Effector memory CD4-positive, alpha-beta T cell (primary cell): ENCODE data around the gene TBCC.
"Not testable (repeated sequence)": the region's sequence is repeated elsewhere in the genome, so short reads cannot be mapped to it uniquely, and the experiment has no call there.

Experiments used
- DNase-seq, 3 donors: peaks; one replicate each; pipeline ENCODE4 v3.0.0-alpha.2; 2020
- H3K27ac ChIP-seq: 2 replicates; pipeline ENCODE4 v1.7.0; 2013; ENCODE audit warnings: mild to moderate bottlenecking, low read length, moderate library complexity; ENCODE audit not compliant: insufficient read depth, poor library complexity, severe bottlenecking
- H3K27me3 ChIP-seq: replicated peaks from 2 replicates; pipeline ENCODE4 v1.7.0; 2013; ENCODE audit warnings: mild to moderate bottlenecking, low read length; ENCODE audit not compliant: insufficient read depth, control insufficient read depth, poor library complexity, severe bottlenecking
- H3K36me3 ChIP-seq: 2 replicates; pipeline ENCODE4 v1.7.0; 2013; ENCODE audit warnings: mild to moderate bottlenecking, low read length, moderate library complexity; ENCODE audit not compliant: control insufficient read depth, insufficient read depth
- H3K4me1 ChIP-seq: 2 replicates; pipeline ENCODE4 v1.7.0; 2013; ENCODE audit warnings: low read length, mild to moderate bottlenecking; ENCODE audit not compliant: control insufficient read depth, insufficient read depth, poor library complexity, severe bottlenecking
- H3K4me3 ChIP-seq: 2 replicates; pipeline ENCODE4 v1.7.0; 2013; ENCODE audit warnings: low read length, low read depth, mild to moderate bottlenecking; ENCODE audit not compliant: insufficient read depth, poor library complexity, severe bottlenecking
- H3K9me3 ChIP-seq: 2 replicates; pipeline ENCODE4 v1.7.0; 2013; ENCODE audit warnings: mild to moderate bottlenecking, low read length, moderate library complexity; ENCODE audit not compliant: control insufficient read depth

Gene TBCC

DNA sequence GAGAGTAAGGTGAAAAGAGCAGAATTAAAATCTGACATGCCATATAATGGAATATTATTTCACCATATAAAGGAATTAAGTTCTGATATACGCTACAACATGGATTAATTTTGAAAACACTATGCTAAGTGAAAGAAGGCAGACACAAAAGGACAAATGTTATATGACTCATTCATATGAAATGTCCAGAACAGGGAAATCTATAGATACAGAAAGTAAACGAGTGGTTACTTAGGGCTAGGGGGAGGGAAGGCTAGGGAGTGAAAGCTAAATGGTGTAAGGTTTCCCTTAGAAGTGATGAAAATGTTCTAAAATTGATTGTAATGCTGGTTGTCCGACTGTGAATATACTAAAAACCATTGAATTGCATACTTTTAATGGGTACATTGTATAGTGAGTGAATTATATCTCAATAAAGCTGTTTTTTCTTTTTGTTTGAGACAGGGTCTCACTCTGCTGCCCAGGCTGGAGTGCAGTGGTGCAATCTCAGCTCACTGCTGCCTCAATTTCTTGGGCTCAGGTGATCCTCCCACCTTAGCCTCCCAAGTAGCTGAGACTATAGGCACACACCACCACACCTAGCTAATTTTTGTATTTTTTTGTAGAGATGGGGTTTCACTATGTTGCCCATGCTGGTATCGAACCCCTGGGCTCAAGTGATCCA lies 31.7 kb downstream of the TBCC start:
- DNase-seq = no peak
- no peaks in the 10 kb centered on the region for H3K9me3 ChIP-seq
- H3K4me1 ChIP-seq = no peaks in the 10 kb centered on the region
- no peaks in the 10 kb centered on the region for H3K27me3 ChIP-seq
- H3K4me3 ChIP-seq = no peak overlapping the region
- H3K36me3 ChIP-seq = no peaks in the 10 kb centered on the region
- H3K27ac ChIP-seq = no peak overlapping the region

DNA sequence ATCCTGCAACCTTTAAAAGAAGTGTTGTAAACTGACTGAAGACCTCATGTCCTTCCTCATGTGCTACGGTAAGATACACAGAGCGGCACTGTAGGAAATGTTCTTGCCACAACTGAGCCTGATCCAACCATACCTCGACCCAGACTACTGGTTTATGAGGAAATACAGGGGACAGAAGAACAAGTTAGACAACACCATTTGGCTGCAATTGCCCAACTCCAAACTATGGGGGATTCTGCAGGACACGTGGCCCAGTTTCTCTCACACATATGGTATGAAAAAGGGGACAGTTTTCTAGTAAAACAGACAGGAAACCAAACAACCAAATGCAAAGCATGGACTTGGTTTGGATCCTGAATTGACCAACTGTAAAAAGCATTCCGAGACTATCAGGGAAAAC lies 34.0 kb downstream of the TBCC start:
- no peaks in the 10 kb centered on the region for H3K27me3 ChIP-seq
- no peak overlapping the region for H3K27ac ChIP-seq
- no peak overlapping the region for H3K4me3 ChIP-seq
- no peaks in the 10 kb centered on the region for H3K4me1 ChIP-seq
- H3K9me3 ChIP-seq = no peaks in the 10 kb centered on the region
- no peaks in the 10 kb centered on the region for H3K36me3 ChIP-seq
- no peak for DNase-seq

DNA sequence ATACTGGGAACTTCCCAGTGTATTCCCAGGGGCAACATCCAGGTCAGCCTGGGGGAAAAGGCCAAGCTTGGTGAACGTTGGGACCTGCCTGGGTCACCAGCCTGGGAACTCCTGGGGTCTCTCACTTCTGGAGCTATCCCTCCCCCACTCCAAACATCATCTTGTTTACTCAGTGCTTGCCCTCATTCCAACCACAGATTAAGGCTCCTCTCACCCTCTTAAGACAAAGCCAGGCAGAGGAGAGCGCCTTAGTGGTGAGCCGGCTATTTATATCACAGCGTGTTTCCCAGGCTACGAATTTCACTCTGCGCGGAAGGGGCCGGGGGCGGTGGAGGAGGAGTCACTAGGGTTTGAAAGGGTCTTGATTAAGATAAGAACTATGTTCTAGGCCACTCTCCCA lies 35.6 kb downstream of the TBCC start:
- H3K4me1 ChIP-seq = no peaks in the 10 kb centered on the region
- no peaks in the 10 kb centered on the region for H3K36me3 ChIP-seq
- no peaks in the 10 kb centered on the region for H3K27me3 ChIP-seq
- H3K9me3 ChIP-seq = no peaks in the 10 kb centered on the region
- no peak for DNase-seq
- H3K4me3 ChIP-seq = no peak overlapping the region
- H3K27ac ChIP-seq = no peak overlapping the region

DNA sequence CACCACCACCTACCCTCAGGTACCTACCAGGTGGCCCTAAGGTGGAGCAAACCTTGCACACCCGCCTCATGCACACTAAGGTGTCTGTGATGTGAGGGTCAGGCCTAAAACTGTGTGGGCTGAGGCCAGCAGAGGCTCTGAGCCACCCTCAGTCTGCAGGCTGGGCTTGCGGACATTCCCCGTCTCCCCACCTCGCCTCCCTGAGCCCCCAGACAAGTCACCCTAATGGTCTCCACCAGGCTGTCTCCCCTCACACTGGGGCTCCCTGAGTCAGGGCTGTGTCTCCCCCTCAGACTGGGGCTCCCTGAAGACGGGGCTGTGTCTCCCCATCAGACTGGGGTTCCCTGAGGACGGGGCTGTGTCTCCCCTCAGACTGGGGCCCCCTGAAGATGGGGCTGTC lies 36.0 kb downstream of the TBCC start:
- Histone ChIP-seq H3K27ac (no peak overlapping the region), H3K9me3 (no peaks in the 10 kb centered on the region), H3K36me3 (no peaks in the 10 kb centered on the region), H3K4me1 (no peaks in the 10 kb centered on the region), H3K27me3 (no peaks in the 10 kb centered on the region), H3K4me3 (no peak overlapping the region)
- no peak for DNase-seq

DNA sequence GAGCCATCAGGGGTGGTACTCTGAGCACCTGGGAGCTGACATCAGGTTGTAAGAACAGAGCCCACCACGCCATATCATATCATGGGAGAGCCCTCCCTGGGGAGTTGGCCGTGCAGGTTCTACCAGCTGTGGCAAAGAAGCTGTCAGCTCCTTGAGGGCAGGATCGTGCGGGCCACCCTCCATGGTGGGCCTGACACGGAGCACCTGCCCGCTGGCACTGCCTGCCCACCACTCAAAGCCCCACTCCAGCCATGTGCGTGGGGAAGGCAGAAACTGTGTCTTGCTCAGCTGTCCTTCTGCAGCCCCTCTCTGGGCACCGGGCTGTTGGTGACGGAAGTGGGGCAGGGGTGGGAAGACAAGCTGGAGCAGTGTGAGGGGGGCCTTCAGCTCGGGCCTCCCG lies 37.8 kb downstream of the TBCC start:
- no peak for DNase-seq
- no peak overlapping the region for H3K4me3 ChIP-seq
- no peaks in the 10 kb centered on the region for H3K9me3 ChIP-seq
- H3K36me3 ChIP-seq = no peaks in the 10 kb centered on the region
- no peak overlapping the region for H3K27ac ChIP-seq
- H3K27me3 ChIP-seq = no peaks in the 10 kb centered on the region
- no peaks in the 10 kb centered on the region for H3K4me1 ChIP-seq

DNA sequence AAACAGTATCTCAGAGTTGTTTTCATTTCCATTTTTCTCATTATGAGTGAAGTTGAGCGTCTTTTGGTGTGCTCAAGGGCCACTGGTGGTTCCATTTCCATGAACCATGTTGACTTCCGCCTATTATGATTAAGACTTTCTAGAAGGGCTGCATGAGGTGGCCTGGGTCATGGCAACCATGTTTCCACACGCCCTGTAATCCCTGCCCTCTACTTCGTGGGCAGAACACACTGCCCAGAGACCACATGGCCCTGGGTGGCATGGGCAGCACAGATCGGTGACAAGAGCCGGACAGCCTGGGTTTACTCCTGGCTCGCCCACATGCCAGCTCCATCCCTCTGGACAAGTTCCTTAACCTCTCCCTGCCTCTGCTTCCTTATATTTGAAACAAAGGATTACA lies 38.3 kb downstream of the TBCC start:
- Histone ChIP-seq H3K27ac (no peak overlapping the region), H3K9me3 (no peaks in the 10 kb centered on the region), H3K4me1 (no peaks in the 10 kb centered on the region), H3K4me3 (no peak overlapping the region), H3K27me3 (no peaks in the 10 kb centered on the region), H3K36me3 (no peaks in the 10 kb centered on the region)
- DNase-seq = no peak

DNA sequence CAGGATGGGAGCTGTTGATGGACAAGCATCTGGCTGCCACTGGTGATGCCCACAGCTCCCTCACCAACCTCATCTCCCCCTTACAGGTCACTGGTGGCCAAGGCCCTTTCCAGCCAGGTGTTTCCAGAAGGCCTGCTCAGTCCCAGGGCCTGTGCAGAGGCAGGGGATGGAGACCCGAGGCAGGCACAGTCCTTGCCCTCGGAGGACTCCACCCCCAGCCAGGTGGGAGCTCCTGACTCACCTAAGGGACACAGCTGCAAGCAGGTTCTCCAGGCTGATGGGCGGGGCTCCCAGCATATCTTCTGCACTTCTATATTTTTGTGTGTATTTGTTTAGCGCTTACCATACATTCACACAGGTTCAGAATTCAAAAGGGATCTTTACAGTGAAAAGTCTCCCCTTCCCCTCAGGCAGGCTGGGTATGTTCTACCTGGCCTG lies 40.9 kb downstream of the TBCC start:
- no peak overlapping the region for H3K27ac ChIP-seq
- H3K27me3 ChIP-seq = no peaks in the 10 kb centered on the region
- no peak for DNase-seq
- no peaks in the 10 kb centered on the region for H3K9me3 ChIP-seq
- H3K36me3 ChIP-seq = no peaks in the 10 kb centered on the region
- no peaks in the 10 kb centered on the region for H3K4me1 ChIP-seq
- H3K4me3 ChIP-seq = no peak overlapping the region

DNA sequence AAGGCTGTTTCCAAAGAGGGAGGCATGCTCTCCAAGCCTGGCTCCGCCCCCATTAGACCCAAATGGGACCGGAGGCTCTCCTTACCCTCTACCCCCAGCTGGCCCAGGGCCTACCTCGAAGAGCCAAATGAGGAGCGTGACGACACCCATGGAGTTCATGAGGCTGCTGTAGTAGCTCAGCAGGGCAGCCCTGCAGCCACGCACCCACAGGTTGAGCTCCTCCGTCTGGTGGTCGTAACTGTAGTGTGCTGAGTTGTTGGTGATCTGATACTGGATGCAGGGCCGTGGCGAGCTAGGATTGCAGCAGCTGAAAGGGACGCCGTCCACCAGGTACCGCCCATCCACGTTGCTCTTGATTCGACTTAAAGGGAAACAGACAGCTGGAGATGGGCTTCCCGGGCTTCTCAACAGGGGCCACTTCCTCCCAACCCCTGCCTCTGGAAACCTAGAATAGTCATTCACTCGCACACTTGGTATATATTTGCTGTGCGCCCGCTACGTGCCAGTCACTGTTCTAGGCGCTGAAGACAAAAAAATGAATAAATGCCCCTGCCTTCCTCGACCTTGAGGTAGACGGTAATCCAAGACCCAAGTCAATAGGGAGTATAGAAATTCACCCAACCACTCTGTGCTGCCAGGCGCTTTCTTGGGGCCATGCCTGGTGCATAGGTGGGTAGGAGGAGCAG lies 41.5 kb downstream of the TBCC start:
- Histone ChIP-seq H3K4me1 (no peaks in the 10 kb centered on the region), H3K9me3 (no peaks in the 10 kb centered on the region), H3K4me3 (no peak overlapping the region), H3K27me3 (no peaks in the 10 kb centered on the region), H3K36me3 (no peaks in the 10 kb centered on the region), H3K27ac (no peak overlapping the region)
- DNase-seq = no peak

DNA sequence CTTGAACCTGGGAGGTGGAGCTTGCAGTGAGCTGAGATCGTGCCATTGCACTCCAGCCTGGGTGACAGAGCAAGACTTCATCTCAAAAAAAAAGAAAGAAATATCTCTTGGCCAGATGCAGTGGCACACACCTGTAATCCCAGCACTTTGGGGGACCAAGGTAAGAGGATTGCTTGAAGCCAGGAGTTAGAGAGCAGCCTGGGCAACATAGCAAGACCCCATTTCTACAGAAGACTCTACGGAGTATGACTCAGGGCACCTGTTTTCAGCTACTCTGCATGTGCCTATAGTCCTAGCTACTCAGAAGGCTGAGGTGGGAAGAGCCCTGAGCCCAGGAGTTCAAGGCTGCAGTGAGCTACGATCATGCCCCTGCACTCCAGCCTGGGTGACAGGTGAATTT lies 43.1 kb downstream of the TBCC start:
- H3K36me3 ChIP-seq, H3K4me3 ChIP-seq, H3K9me3 ChIP-seq, H3K27me3 ChIP-seq, H3K27ac ChIP-seq, H3K4me1 ChIP-seq, DNase-seq: not testable (repeated sequence)

DNA sequence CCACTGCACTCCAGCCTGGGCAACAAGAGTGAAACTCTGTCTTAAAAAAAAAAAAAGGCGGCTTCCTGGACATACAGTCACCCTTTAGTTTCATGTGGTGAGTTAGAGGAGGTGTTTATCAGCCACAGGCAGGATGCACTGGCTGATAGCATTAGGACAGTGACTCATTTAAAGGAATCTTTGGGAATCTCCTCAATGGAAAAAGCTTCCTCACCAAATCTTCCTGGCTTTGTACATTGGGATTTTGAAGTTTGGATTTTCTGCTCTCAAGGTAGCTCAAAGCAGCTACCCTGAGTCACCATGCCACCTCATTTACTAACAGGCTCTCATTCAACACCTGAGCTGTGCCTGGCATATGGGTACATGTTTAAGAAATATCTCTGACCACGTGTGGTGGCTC lies 43.7 kb downstream of the TBCC start:
- Histone ChIP-seq H3K27me3 (no peaks in the 10 kb centered on the region), H3K4me3 (no peak overlapping the region), H3K9me3 (no peaks in the 10 kb centered on the region), H3K4me1 (no peaks in the 10 kb centered on the region), H3K27ac (no peak overlapping the region), H3K36me3 (no peaks in the 10 kb centered on the region)
- no peak for DNase-seq
